Adrenal gland (tissue), 12 donors: Measurements from ENCODE around the gene INPP4A. TPM values are rescaled to one million over a fixed set of nuclear protein-coding genes. Genes with fewer than 3 reads are reported as not detected.

Experiments used
- DNase-seq, 7 donors: peaks; one replicate each; pipeline ENCODE4 v3.0.0-alpha.2; 2019 to 2020
- H3K27ac ChIP-seq, 5 donors: fragments of 200-600 bp; sonication (generic) in 4 of 5; 1 replicate in 3 of 5; 2 replicates in 2 of 5; pipeline versions ENCODE4 v1.5.1 to v1.8.0; 2016 to 2020; ENCODE audit warnings: mild to moderate bottlenecking in 1 of 5
- H3K27me3 ChIP-seq: fragments of 200-600 bp; 2 replicates; pipeline ENCODE4 v1.8.0; 2021
- H3K36me3 ChIP-seq, 2 donors: fragments of 200-600 bp; replicated peaks in 1 of 2; 1 replicate in 1 of 2; 2 replicates in 1 of 2; pipeline versions ENCODE4 v1.5.1 to v1.8.0; 2018 to 2022
- H3K4me1 ChIP-seq, 2 donors: fragments of 200-600 bp; replicated peaks in 1 of 2; 1 replicate in 1 of 2; 2 replicates in 1 of 2; pipeline versions ENCODE4 v1.5.1 to v1.8.0; 2018 to 2021
- H3K4me3 ChIP-seq, 4 donors: fragments of 200-600 bp; sonication (generic) in 3 of 4; one replicate each; pipeline ENCODE4 v1.5.1; 2016 to 2018
- H3K9me3 ChIP-seq, 3 donors: fragments of 200-600 bp; sonication (generic) in 1 of 3; replicated peaks in 1 of 3; 1 replicate in 2 of 3; 2 replicates in 1 of 3; pipeline versions ENCODE4 v1.5.1 to v1.8.0; 2016 to 2021
- CTCF ChIP-seq, 6 experiments: fragments of 450-650 bp in 4 of 6; fragments of 200-600 bp in 2 of 6; sonication (generic) in 1 of 6; IDR thresholded peaks; 1 replicate in 5 of 6; 2 replicates in 1 of 6; pipeline versions ENCODE4 v1.5.1 to v1.8.0; 2016 to 2021; ENCODE audit warnings: antibody characterized with exemption in 6 of 6, mild to moderate bottlenecking in 2 of 6, moderate library complexity in 1 of 6
- POLR2A ChIP-seq, 2 donors: fragments of 450-650 bp; IDR thresholded peaks; one replicate each; pipeline ENCODE4 v1.6.1; 2017; ENCODE audit warnings: antibody characterized with exemption in 2 of 2, mild to moderate bottlenecking in 2 of 2, moderate library complexity in 1 of 2
- WGBS, 4 donors: extraction: QIAGEN DNeasy Blood & Tissue Kit in 2 of 4; methylation state at CpG; one replicate each; pipeline versions ENCODE4 v1.1.5 to v1.1.7; 2013 to 2017; 5-methylcytosine and 5-hydroxymethylcytosine counted together
- intact Hi-C, 2 donors: fragments of 100-400 bp; cut with DNase I; formaldehyde crosslinking; loops; one replicate each; pipeline versions ENCODE4 v1.14.1 to v1.15.0; 2022 to 2023
- polyA plus RNA-seq, 3 donors: library from polyadenylated mRNA; stranded (reverse); fragments of 200-250 nt in 2 of 3; fragments of 350-450 nt in 1 of 3; fragmentation: Illumina TruSeq in 1 of 3; extraction: RNeasy Lipid Tissue Mini Kit (QIAGEN cat#74804) in 1 of 3; gene quantifications; one replicate each; pipeline ENCODE4 v1.2.3, GENCODE V29; 2013 to 2014
- total RNA-seq, 9 donors: library from RNA; depleted of rRNA in 4 of 9; stranded (reverse); fragments of >200 nt in 4 of 9; fragments of 120-200 nt in 1 of 9; fragmentation: NEBNext Ultra II Directional in 1 of 9; extraction: Animal tissue kit (Norgen Biotek cat#: 25700) in 1 of 9; gene quantifications; one replicate each; pipeline versions ENCODE4 v1.1.0 to v1.2.4, GENCODE V29; 2013 to 2023
- donor health status: healthy with polysubstance abuse.
- donor health status: Bipolar disorder and iron deficiency.
- donor health status: DM: yes; HTN: yes; CAD: no.
- donor health status: DM: no; HTN: no; CAD: no.
- donor health status: DM: no; HTN: no; CAD: no.
- donor health status: DM: yes; HTN: yes; CAD: no.

Gene INPP4A
- total and polyA plus RNA-seq, 12 donors = 8.8 to 40.5 (median 27.3) TPM

DNA sequence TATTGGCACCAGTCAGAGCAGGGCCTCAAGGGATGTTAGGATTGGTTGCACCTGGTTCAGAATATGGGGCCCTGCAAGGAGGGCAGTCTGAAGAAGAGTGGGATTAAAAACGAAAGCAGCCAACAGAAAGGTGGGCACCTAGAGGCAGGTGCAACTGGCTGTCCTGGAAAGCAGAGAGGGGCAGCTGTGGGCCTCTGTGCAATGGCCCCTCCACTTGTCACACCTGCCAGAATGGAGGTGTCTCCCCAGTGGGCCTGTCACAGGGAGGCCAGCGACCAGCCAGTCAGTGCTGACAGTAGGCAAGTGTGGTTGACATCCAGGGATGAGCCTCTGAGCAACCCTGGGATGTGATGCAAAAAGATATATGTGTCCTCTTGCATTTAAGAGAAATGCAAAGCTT is 37.7 kb downstream of the INPP4A start:
- Histone ChIP-seq H3K4me3 (no peak overlapping the region), H3K36me3 (no peaks in the 10 kb centered on the region), H3K27me3 (no peaks in the 10 kb centered on the region), H3K4me1 (peaks cover 16 to 36% of the 10 kb centered on the region in 2 donors), H3K27ac (no peak overlapping the region), H3K9me3 (no peaks in the 10 kb centered on the region)
- TF ChIP-seq CTCF (IDR thresholded peaks at IDR 0.05) = no peak
- no peak for TF ChIP-seq POLR2A (IDR thresholded peaks at IDR 0.05)
- DNase-seq = no peak
- intact Hi-C loops = no loop called here
- WGBS, 4 donors = 84 to 100% (median 92%) methylated on average over 2 of the region's 2 CpGs

DNA sequence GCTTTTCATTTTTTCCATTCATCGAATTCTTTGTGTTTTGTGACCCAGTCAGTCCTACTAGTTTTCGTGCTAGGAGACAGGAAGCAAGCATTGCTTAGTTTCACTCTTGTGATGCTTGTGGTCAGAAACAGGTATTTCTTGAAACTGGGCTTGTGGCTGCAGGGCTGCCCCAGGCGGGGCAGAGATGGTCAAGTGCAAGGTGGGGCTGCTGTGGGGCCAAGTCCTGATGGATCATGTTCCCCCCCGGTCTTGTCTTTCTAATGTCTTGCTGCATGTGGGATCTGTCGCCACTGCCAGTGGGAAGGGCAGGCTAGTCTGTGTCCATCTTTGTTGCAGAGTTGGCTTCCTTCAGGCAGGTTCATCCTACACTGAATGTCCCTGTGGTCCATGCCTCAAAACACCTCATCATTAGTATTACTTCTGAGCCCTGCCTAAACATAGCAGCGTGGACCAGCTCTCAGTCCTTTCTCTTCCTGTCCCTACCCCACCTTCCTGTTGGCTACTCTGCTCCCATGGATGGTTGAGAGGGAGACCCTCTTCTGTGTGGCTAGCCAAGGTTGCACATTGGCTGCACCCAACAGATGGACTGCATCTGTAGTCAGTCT is 38.7 kb downstream of the INPP4A start:
- 87 to 94% (median 89%) methylated on average over 4 to 6 of the region's 6 CpGs for WGBS, 4 donors
- H3K9me3 ChIP-seq = no peaks in the 10 kb centered on the region
- H3K4me3 ChIP-seq = no peak overlapping the region
- H3K27ac ChIP-seq = no peak overlapping the region
- no peaks in the 10 kb centered on the region for H3K27me3 ChIP-seq
- TF ChIP-seq POLR2A (IDR thresholded peaks at IDR 0.05) (no peak), CTCF (IDR thresholded peaks at IDR 0.05) (no peak)
- intact Hi-C loops = no loop called here
- H3K4me1 ChIP-seq = peaks cover 23 to 40% of the 10 kb centered on the region in 2 donors
- H3K36me3 ChIP-seq = no peaks in the 10 kb centered on the region
- DNase-seq = no peak

DNA sequence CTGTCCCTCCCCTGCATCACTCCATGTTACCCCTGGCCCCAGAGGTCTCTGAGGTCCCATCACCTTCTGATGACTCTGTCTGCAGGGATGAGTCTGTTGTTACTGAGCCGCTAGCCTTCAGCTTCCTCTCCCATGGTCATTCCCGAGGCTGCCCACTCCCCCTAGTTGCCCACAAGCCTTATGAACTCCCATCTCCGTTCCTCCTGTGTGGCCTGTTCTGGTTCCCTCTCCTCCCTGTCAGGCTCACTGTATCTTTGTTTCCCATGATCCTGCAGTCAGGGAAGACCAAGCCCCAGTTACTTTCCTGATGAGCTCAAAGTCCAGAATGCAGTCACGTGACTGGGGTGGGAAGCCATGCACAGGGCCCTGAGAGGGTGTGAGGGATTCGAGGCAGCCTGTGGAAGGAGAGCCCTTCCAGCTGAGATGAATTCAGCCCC is 39.5 kb downstream of the INPP4A start:
- H3K27me3 ChIP-seq = no peaks in the 10 kb centered on the region
- no peak for TF ChIP-seq POLR2A (IDR thresholded peaks at IDR 0.05)
- TF ChIP-seq CTCF (IDR thresholded peaks at IDR 0.05) = no peak
- no peak overlapping the region for H3K4me3 ChIP-seq
- DNase-seq = no peak
- H3K27ac ChIP-seq = no peak overlapping the region
- intact Hi-C loops = no loop called here
- H3K9me3 ChIP-seq = no peaks in the 10 kb centered on the region
- H3K36me3 ChIP-seq = no peaks in the 10 kb centered on the region
- peaks cover 23 to 35% of the 10 kb centered on the region in 2 donors for H3K4me1 ChIP-seq
- 76 to 89% (median 82%) methylated on average over 5 of the region's 5 CpGs for WGBS, 4 donors

DNA sequence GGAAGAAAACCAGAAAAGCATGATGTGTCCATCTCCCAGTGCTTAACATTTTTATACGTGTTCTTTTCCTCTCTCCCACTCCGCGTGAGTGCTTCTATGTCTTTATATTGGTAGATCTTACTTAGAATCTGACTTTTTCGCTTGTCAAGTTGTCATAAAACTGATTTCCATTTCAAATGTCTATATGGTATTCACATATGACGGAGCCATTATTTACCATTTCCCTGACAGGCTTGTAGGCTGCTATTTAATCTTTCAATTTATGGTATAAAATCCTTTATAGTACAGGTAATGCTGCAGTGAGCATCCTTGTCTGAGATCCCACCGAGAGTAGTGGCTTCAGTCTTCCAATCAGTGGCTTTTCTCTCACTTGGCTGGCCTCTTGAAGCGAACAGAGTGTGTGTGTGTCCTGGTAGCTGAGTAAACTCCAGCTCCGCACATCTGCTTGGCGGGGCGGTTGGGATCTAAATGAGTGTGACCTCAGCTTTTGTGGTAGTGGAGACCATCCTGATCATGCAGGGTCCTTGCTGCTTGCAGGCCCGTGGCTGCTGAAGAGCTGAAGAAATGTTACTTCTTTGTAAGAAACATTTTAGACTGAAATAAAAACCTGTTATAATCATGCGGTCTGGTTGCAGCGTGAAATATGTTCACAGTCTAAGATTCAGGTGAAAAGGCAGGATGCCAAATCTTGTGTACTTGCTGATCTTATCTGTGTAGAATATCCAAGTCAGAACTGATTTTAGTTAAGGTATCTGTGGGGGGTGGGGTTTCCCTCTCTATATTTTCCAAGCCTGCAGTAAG is 40.2 kb downstream of the INPP4A start:
- no peak overlapping the region for H3K4me3 ChIP-seq
- TF ChIP-seq POLR2A (IDR thresholded peaks at IDR 0.05) = no peak
- no peak for TF ChIP-seq CTCF (IDR thresholded peaks at IDR 0.05)
- no peaks in the 10 kb centered on the region for H3K27me3 ChIP-seq
- intact Hi-C loops = no loop called here
- peaks cover 17 to 34% of the 10 kb centered on the region in 2 donors for H3K4me1 ChIP-seq
- H3K36me3 ChIP-seq = no peaks in the 10 kb centered on the region
- no peak for DNase-seq
- H3K27ac ChIP-seq = no peak overlapping the region
- no peaks in the 10 kb centered on the region for H3K9me3 ChIP-seq
- 89 to 96% (median 95%) methylated on average over 13 of the region's 13 CpGs for WGBS, 4 donors
